Measurements from ENCODE around the gene AP3M1.

GRCh38 chr10:74076961-74077360, 73.7 kb downstream of the AP3M1 start:
- TF ChIP-seq CTCF (conservative IDR thresholded peaks at IDR 0.05; ENCODE audit: low read depth, low read length) = no peak
- no peak for TF ChIP-seq EZH2 (IDR thresholded peaks at IDR 0.05; ENCODE audit: borderline replicate concordance, low read depth, low read length, poor library complexity, severe bottlenecking)

All from A673 (cell line).